Neural progenitor cell (in vitro differentiated cells): Measurements from ENCODE around the gene CD44. TPM values are rescaled to one million over a fixed set of nuclear protein-coding genes. Genes with fewer than 3 reads are reported as not detected.

Experiments used
- DNase-seq: peaks from one replicate; pipeline ENCODE4 v3.0.0-alpha.2; 2016; ENCODE audit warnings: low spot score
- H2AFZ ChIP-seq: fragments of 200-600 bp; sonication (generic); replicated peaks from 2 replicates; pipeline ENCODE4 v1.6.1; 2016; ENCODE audit warnings: antibody characterized with exemption
- H3F3A ChIP-seq: fragments of 200-600 bp; sonication (generic); 2 replicates; pipeline ENCODE4 v1.6.1; 2016; ENCODE audit warnings: antibody characterized with exemption, low read depth
- H3K27ac ChIP-seq: fragments of 200-600 bp; sonication (generic); 2 replicates; pipeline ENCODE4 v1.5.1; 2016; ENCODE audit warnings: mild to moderate bottlenecking
- H3K27me3 ChIP-seq: fragments of 200-600 bp; sonication (generic); 2 replicates; pipeline ENCODE4 v1.6.1; 2016; ENCODE audit warnings: mild to moderate bottlenecking, moderate library complexity
- H3K36me3 ChIP-seq: fragments of 200-600 bp; sonication (generic); 2 replicates; pipeline ENCODE4 v1.5.1; 2016
- H3K4me1 ChIP-seq: fragments of 200-600 bp; sonication (generic); 2 replicates; pipeline ENCODE4 v1.6.1; 2016; ENCODE audit warnings: mixed run types
- H3K4me2 ChIP-seq: fragments of 200-600 bp; sonication (generic); 2 replicates; pipeline ENCODE4 v1.6.1; 2016
- H3K4me3 ChIP-seq: fragments of 200-600 bp; sonication (generic); 2 replicates; pipeline ENCODE4 v1.5.1; 2016
- H3K79me2 ChIP-seq: fragments of 200-600 bp; sonication (generic); 2 replicates; pipeline ENCODE4 v1.6.1; 2016; ENCODE audit warnings: low read depth
- H3K9ac ChIP-seq: fragments of 200-600 bp; sonication (generic); 2 replicates; pipeline ENCODE4 v1.6.1; 2016
- H3K9me3 ChIP-seq: fragments of 200-600 bp; sonication (generic); 2 replicates; pipeline ENCODE4 v1.5.1; 2016; ENCODE audit warnings: low read depth
- H4K20me1 ChIP-seq: fragments of 200-600 bp; sonication (generic); 2 replicates; pipeline ENCODE4 v1.6.1; 2016; ENCODE audit warnings: low read depth
- H3K27ac Mint-ChIP-seq: 3 replicates; pipeline ENCODE4 v1.8.0; 2021; ENCODE audit warnings: mixed read lengths
- H3K27me3 Mint-ChIP-seq: 2 replicates; pipeline ENCODE4 v1.8.0; 2022; ENCODE audit warnings: low read depth, mild to moderate bottlenecking, inconsistent platforms, moderate library complexity, mixed read lengths; ENCODE audit not compliant: insufficient read depth
- H3K36me3 Mint-ChIP-seq: 3 replicates; pipeline ENCODE4 v1.8.0; 2021; ENCODE audit warnings: mixed read lengths
- H3K4me1 Mint-ChIP-seq: 3 replicates; pipeline ENCODE4 v1.8.0; 2021; ENCODE audit warnings: mixed read lengths
- H3K4me3 Mint-ChIP-seq: 3 replicates; pipeline ENCODE4 v1.8.0; 2021; ENCODE audit warnings: mild to moderate bottlenecking, moderate library complexity, mixed read lengths
- H3K9me3 Mint-ChIP-seq: 3 replicates; pipeline ENCODE4 v1.8.0; 2020; ENCODE audit warnings: mixed read lengths
- EZH2 ChIP-seq: fragments of 200-600 bp; sonication (generic); IDR thresholded peaks from 2 replicates; pipeline ENCODE4 v1.6.1; 2017; ENCODE audit warnings: antibody characterized with exemption, mild to moderate bottlenecking, moderate library complexity
- EZH2phosphoT487 ChIP-seq: fragments of 200-600 bp; sonication (generic); IDR thresholded peaks from 2 replicates; pipeline ENCODE4 v1.6.1; 2017; ENCODE audit warnings: antibody characterized with exemption
- total RNA-seq: library from RNA; depleted of rRNA; stranded (reverse); fragments of >200 nt; gene quantifications from 2 replicates; pipeline ENCODE4 v1.2.3, GENCODE V29; 2015; ENCODE audit warnings: low replicate concordance
- TF ChIP-seq, protein P1 (sequence below): fragments of 200-600 bp; sonication (generic); IDR thresholded peaks from 2 replicates; pipeline ENCODE4 v1.5.1; 2017; ENCODE audit warnings: antibody characterized with exemption, mild to moderate bottlenecking

Gene CD44
- total RNA-seq, 1 donor from 2014 or later = 1.4 TPM

GRCh38 chr11:35231076-35231860 lies 92.3 kb downstream of the CD44 start:
- H3K4me2 ChIP-seq = no peak overlapping the region
- no peak for DNase-seq
- H3K9me3 ChIP-seq = no peaks in the 10 kb centered on the region
- no peak overlapping the region for H3K9ac ChIP-seq
- no peaks in the 10 kb centered on the region for H3K27me3 Mint-ChIP-seq
- no peaks in the 10 kb centered on the region for H3K79me2 ChIP-seq
- no peak overlapping the region for H3K27ac ChIP-seq
- H4K20me1 ChIP-seq = no peaks in the 10 kb centered on the region
- no peak for TF ChIP-seq EZH2
- TF ChIP-seq EZH2phosphoT487 = no peak
- TF ChIP-seq, protein P1, sequence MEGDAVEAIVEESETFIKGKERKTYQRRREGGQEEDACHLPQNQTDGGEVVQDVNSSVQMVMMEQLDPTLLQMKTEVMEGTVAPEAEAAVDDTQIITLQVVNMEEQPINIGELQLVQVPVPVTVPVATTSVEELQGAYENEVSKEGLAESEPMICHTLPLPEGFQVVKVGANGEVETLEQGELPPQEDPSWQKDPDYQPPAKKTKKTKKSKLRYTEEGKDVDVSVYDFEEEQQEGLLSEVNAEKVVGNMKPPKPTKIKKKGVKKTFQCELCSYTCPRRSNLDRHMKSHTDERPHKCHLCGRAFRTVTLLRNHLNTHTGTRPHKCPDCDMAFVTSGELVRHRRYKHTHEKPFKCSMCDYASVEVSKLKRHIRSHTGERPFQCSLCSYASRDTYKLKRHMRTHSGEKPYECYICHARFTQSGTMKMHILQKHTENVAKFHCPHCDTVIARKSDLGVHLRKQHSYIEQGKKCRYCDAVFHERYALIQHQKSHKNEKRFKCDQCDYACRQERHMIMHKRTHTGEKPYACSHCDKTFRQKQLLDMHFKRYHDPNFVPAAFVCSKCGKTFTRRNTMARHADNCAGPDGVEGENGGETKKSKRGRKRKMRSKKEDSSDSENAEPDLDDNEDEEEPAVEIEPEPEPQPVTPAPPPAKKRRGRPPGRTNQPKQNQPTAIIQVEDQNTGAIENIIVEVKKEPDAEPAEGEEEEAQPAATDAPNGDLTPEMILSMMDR = no peak
- no peaks in the 10 kb centered on the region for H3K36me3 Mint-ChIP-seq
- peaks cover 18% of the 10 kb centered on the region for H3K4me1 ChIP-seq
- peaks cover 12% of the 10 kb centered on the region for H3K4me1 Mint-ChIP-seq
- H3F3A ChIP-seq = no peaks in the 10 kb centered on the region
- H3K27me3 ChIP-seq = no peaks in the 10 kb centered on the region
- no peak overlapping the region for H3K27ac Mint-ChIP-seq
- no peak overlapping the region for H3K4me3 ChIP-seq
- H3K36me3 ChIP-seq = no peaks in the 10 kb centered on the region
- H2AFZ ChIP-seq = no peak overlapping the region
- no peak overlapping the region for H3K4me3 Mint-ChIP-seq
- H3K9me3 Mint-ChIP-seq = peaks cover 5% of the 10 kb centered on the region

GRCh38 chr11:35232891-35233330 lies 93.9 kb downstream of the CD44 start:
- no peaks in the 10 kb centered on the region for H3K9me3 ChIP-seq
- H3K4me1 ChIP-seq = peaks cover 20% of the 10 kb centered on the region
- H3K4me1 Mint-ChIP-seq = peaks cover 20% of the 10 kb centered on the region
- no peaks in the 10 kb centered on the region for H3F3A ChIP-seq
- DNase-seq = no peak
- no peak overlapping the region for H3K4me2 ChIP-seq
- H4K20me1 ChIP-seq = no peaks in the 10 kb centered on the region
- no peak overlapping the region for H2AFZ ChIP-seq
- H3K36me3 Mint-ChIP-seq = no peaks in the 10 kb centered on the region
- H3K27ac Mint-ChIP-seq = no peak overlapping the region
- no peaks in the 10 kb centered on the region for H3K27me3 ChIP-seq
- H3K9ac ChIP-seq = no peak overlapping the region
- no peaks in the 10 kb centered on the region for H3K36me3 ChIP-seq
- H3K4me3 ChIP-seq = no peak overlapping the region
- peaks cover under 1% of the 10 kb centered on the region for H3K27me3 Mint-ChIP-seq
- H3K27ac ChIP-seq = no peak overlapping the region
- peaks cover 5% of the 10 kb centered on the region for H3K9me3 Mint-ChIP-seq
- TF ChIP-seq EZH2 = no peak
- TF ChIP-seq, protein P1 = no peak
- TF ChIP-seq EZH2phosphoT487 = no peak
- no peak overlapping the region for H3K4me3 Mint-ChIP-seq
- no peaks in the 10 kb centered on the region for H3K79me2 ChIP-seq

DNA sequence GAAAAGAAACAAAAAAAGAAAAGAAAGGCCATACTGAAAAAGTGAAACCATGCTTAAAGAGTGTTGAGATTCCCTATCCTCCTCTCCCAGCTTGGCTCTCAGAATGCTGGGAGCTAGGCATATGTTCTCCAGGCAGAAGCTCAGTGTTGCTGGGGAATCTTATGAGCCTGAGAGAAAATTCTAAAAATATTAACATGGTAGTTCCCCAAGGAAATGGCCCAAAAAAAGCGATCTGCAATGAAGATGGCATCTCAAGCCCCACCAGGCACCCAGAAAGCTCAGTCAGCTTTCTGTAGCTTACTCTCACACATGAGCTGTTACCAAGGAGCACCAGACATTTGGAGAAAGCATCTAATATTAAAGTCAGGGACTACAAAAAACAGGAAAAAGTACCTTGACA lies 94.5 kb downstream of the CD44 start:
- no peaks in the 10 kb centered on the region for H3F3A ChIP-seq
- H3K36me3 ChIP-seq = no peaks in the 10 kb centered on the region
- no peaks in the 10 kb centered on the region for H3K36me3 Mint-ChIP-seq
- H3K9me3 Mint-ChIP-seq = peaks cover 5% of the 10 kb centered on the region
- no peaks in the 10 kb centered on the region for H3K27me3 ChIP-seq
- TF ChIP-seq EZH2 (no peak), EZH2phosphoT487 (no peak)
- TF ChIP-seq, protein P1 = no peak
- no peak overlapping the region for H3K27ac ChIP-seq
- H3K9ac ChIP-seq = no peak overlapping the region
- H3K27me3 Mint-ChIP-seq = peaks cover 3% of the 10 kb centered on the region
- DNase-seq = no peak
- no peak overlapping the region for H3K4me3 ChIP-seq
- H2AFZ ChIP-seq = no peak overlapping the region
- no peaks in the 10 kb centered on the region for H4K20me1 ChIP-seq
- peaks cover 22% of the 10 kb centered on the region for H3K4me1 Mint-ChIP-seq
- no peak overlapping the region for H3K4me3 Mint-ChIP-seq
- H3K27ac Mint-ChIP-seq = no peak overlapping the region
- no peaks in the 10 kb centered on the region for H3K79me2 ChIP-seq
- H3K9me3 ChIP-seq = no peaks in the 10 kb centered on the region
- no peak overlapping the region for H3K4me2 ChIP-seq
- peaks cover 21% of the 10 kb centered on the region for H3K4me1 ChIP-seq
